Heart right ventricle (tissue), 16 donors: ENCODE results near the gene CARD9. TPM values are rescaled to one million over a fixed set of nuclear protein-coding genes. Genes with fewer than 3 reads are reported as not detected.

Experiments
- ATAC-seq, 8 donors: fragments of 200-7000 bp; cut with Tn5 transposase; one replicate each; pipeline ENCODE4 v1.9.1; 2020; ENCODE audit warnings: mild to moderate bottlenecking in 8 of 8, moderate library complexity in 8 of 8, moderate number of reproducible peaks in 1 of 8
- DNase-seq, 2 donors: peaks; one replicate each; pipeline ENCODE4 v3.0.0-alpha.2; 2020
- H3K27ac ChIP-seq, 10 donors: fragments of 200-600 bp; sonication (generic) in 2 of 10; one replicate each; pipeline versions ENCODE4 v1.5.0 to v1.8.0; 2020 to 2022; ENCODE audit warnings: mild to moderate bottlenecking in 3 of 10
- H3K27me3 ChIP-seq, 7 donors: fragments of 200-600 bp; one replicate each; pipeline ENCODE4 v1.8.0; 2021 to 2022; ENCODE audit warnings: mild to moderate bottlenecking in 2 of 7
- H3K36me3 ChIP-seq, 9 donors: fragments of 200-600 bp; sonication (generic) in 1 of 9; one replicate each; pipeline versions ENCODE4 v1.5.0 to v1.8.0; 2020 to 2022; ENCODE audit warnings: mild to moderate bottlenecking in 2 of 9
- H3K4me1 ChIP-seq, 9 donors: fragments of 200-600 bp; sonication (generic) in 1 of 9; one replicate each; pipeline versions ENCODE4 v1.5.0 to v1.8.0; 2020 to 2022; ENCODE audit warnings: mild to moderate bottlenecking in 4 of 9
- H3K4me3 ChIP-seq, 10 donors: fragments of 200-600 bp; sonication (generic) in 2 of 10; one replicate each; pipeline versions ENCODE4 v1.5.0 to v1.8.0; 2020 to 2022; ENCODE audit warnings: mild to moderate bottlenecking in 7 of 10, moderate library complexity in 2 of 10
- H3K9me3 ChIP-seq, 11 donors: fragments of 200-600 bp in 10 of 11; sonication (generic) in 2 of 11; one replicate each; pipeline versions ENCODE4 v1.5.0 to v1.8.0; 2013 to 2022; ENCODE audit warnings: mild to moderate bottlenecking in 2 of 11, control low read depth in 1 of 11, moderate library complexity in 1 of 11
- WGBS, 2 donors: extraction: QIAGEN DNeasy Blood & Tissue Kit; methylation state at CpG; one replicate each; pipeline ENCODE4 v1.1.7; 2013; ENCODE audit warnings: inconsistent platforms in 1 of 2; 5-methylcytosine and 5-hydroxymethylcytosine counted together
- intact Hi-C, 10 donors: fragments of 100-400 bp; cut with DNase I; formaldehyde crosslinking; loops; one replicate each; pipeline versions ENCODE4 v1.11.1 to v1.14.2; 2022
- polyA plus RNA-seq, 2 donors: library from polyadenylated mRNA; stranded (reverse); fragments of 200-250 nt; gene quantifications; one replicate each; pipeline ENCODE4 v1.2.3, GENCODE V29; 2013
- total RNA-seq, 10 donors: library from RNA; stranded (reverse); fragmentation: NEBNext Ultra II Directional in 3 of 10; extraction: Animal tissue kit (Norgen Biotek cat#: 25700) in 3 of 10; gene quantifications; one replicate each; pipeline versions ENCODE4 v1.2.1 to v1.2.4, GENCODE V29; 2021 to 2023
- TF ChIP-seq, protein P1 (sequence below), 9 donors: fragments of 200-600 bp; sonication (generic) in 2 of 9; IDR thresholded peaks; one replicate each; pipeline versions ENCODE4 v1.5.0 to v1.8.0; 2021 to 2022; ENCODE audit warnings: antibody characterized with exemption in 9 of 9, mild to moderate bottlenecking in 5 of 9, moderate library complexity in 1 of 9
- donor health status: Arrhythmogenic right ventricular cardiomyopathy.
- donor health status: ischemic (EF 13 %, LVEDD 7.1; RV severe dilation, severe dysfunction).
- donor health status: healthy with polysubstance abuse.
- donor health status: DM: no; HTN: yes; CAD: no.
- donor health status: DM: no; HTN: no; CAD: no.
- donor health status: ischemic (EF 25% LVEDD 6.9; RV normal size, moderate dysfunction).
- donor health status: ischemic (EF 25% LVEDD 5.7; RV mildly dilated, moderate dysfunction).
- donor health status: healthy.
- donor health status: DM: yes; HTN: yes; CAD: no.
- donor health status: Ischemic cardiomyopathy.
- donor health status: ischemic (EF 35%, LVEDD 5.7; RV mildly dilated, moderate dysfunction).
- donor health status: nonischemic (EF 11% LVEDD 7.7; RV severe dilation, severe dysfunction).
- donor health status: DM: yes; HTN: yes; CAD: no.
- donor health status: PGD.
- donor health status: ischemic (EF 29% LVEDD 5.4; RV normal size, mild dysfunction).
- donor health status: nonischemic (EF 23%, LVEDD 6.1; RV moderate dilation, normal function).

CARD9 gene
- total and polyA plus RNA-seq, 12 donors: 0.21 to 2.0 (median 1.1) TPM; not detected in 1

DNA sequence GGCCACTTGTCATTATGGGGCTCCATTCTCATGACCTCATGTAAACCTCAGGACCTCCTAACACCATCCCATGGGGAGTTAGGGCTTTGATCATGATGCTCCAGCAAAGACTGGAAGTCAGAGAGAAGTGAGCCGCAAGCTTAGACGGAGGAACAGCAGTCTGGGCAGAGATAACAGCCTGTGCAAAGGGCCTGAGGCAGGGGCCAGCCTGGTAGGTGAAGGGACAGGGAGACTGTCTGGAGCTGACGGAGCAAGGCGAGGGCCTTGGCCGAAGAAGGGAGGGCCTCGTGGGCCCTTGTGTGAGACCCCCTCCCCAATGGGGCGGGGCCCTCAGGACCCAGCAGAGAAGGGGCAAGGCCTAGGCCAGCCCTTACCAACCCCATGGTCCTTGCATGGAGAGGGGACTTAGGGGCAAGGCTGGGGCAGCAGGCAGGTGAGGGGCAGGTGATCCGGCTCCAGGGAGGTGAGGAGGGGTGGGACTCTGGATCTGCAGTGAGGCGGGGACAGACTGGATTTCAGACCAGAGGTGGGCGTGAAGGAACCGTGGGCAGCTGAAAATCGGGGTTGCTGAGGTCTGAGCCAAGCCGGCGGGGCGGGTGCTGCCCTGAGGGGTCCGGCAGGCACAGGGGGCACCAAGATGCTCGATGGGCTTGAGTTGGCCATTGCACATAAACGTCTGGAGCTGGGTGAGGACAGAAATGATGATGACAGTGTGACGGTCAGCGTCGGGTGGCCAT is 28.8 kb downstream of the CARD9 start:
- no peaks in the 10 kb centered on the region for H3K9me3 ChIP-seq
- TF ChIP-seq, protein P1, sequence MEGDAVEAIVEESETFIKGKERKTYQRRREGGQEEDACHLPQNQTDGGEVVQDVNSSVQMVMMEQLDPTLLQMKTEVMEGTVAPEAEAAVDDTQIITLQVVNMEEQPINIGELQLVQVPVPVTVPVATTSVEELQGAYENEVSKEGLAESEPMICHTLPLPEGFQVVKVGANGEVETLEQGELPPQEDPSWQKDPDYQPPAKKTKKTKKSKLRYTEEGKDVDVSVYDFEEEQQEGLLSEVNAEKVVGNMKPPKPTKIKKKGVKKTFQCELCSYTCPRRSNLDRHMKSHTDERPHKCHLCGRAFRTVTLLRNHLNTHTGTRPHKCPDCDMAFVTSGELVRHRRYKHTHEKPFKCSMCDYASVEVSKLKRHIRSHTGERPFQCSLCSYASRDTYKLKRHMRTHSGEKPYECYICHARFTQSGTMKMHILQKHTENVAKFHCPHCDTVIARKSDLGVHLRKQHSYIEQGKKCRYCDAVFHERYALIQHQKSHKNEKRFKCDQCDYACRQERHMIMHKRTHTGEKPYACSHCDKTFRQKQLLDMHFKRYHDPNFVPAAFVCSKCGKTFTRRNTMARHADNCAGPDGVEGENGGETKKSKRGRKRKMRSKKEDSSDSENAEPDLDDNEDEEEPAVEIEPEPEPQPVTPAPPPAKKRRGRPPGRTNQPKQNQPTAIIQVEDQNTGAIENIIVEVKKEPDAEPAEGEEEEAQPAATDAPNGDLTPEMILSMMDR (IDR thresholded peaks at IDR 0.05): no peak
- H3K36me3 ChIP-seq: peaks cover 0 to 19% (median 0%) of the 10 kb centered on the region in 9 donors
- 74 to 77% methylated on average over 21 of the region's 21 CpGs for WGBS, 2 donors
- H3K4me3 ChIP-seq: peak overlapping the region in 5 of 10 donors; percentile 30 to 40 (median 36)
- no peaks in the 10 kb centered on the region for H3K27me3 ChIP-seq
- peak overlapping the region in 8 of 10 donors; percentile 50 to 95 (median 92) for H3K27ac ChIP-seq
- DNase-seq (no peak), ATAC-seq (no peak)
- intact Hi-C loops: loop anchor here in 1 of 10 donors (10.0 kb wide), 1 partner anchor 60 kb away; the partner anchor contains the start of gene SNAPC4
- peaks cover 24 to 58% (median 48%) of the 10 kb centered on the region in 9 donors for H3K4me1 ChIP-seq

DNA sequence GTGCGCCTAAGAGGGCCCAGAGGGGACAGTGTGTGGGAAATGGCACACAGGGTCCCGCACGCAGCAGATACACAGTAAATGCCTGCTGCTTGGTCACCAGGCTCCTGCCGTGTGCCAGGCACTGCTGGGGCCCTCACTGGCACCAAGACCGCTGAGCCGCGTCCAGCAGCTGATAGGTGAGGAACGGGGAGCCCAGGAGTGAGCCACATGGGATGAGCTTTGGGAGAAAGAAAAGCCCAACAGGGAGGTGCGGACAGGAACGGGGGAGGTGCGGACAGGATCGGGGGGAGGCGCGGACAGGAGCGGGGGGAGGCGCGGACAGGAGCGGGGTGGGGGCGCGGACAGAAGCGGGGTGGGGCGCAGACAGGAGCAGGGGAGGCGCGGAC is 29.6 kb downstream of the CARD9 start:
- Histone ChIP-seq H3K27ac (peak overlapping the region; percentile 74 to 95 (median 92)), H3K4me3 (peak overlapping the region in 1 of 10 donors; percentile 50), H3K4me1 (peaks cover 24 to 63% (median 48%) of the 10 kb centered on the region in 9 donors), H3K9me3 (no peaks in the 10 kb centered on the region), H3K36me3 (peaks cover 0 to 14% (median 0%) of the 10 kb centered on the region in 9 donors), H3K27me3 (no peaks in the 10 kb centered on the region)
- intact Hi-C loops: loop anchor here in 3 of 10 donors (2.0 to 10.0 kb wide), 3 partner anchors 19 to 61 kb away; partner anchors contain the start of genes SNAPC4 (in 2 of the 3) and DNLZ (in 1 of the 3)
- ATAC-seq (no peak), DNase-seq (no peak)
- WGBS, 2 donors: 72 to 84% methylated on average over 13 to 24 of the region's 24 CpGs
- TF ChIP-seq, protein P1 (IDR thresholded peaks at IDR 0.05): no peak

DNA sequence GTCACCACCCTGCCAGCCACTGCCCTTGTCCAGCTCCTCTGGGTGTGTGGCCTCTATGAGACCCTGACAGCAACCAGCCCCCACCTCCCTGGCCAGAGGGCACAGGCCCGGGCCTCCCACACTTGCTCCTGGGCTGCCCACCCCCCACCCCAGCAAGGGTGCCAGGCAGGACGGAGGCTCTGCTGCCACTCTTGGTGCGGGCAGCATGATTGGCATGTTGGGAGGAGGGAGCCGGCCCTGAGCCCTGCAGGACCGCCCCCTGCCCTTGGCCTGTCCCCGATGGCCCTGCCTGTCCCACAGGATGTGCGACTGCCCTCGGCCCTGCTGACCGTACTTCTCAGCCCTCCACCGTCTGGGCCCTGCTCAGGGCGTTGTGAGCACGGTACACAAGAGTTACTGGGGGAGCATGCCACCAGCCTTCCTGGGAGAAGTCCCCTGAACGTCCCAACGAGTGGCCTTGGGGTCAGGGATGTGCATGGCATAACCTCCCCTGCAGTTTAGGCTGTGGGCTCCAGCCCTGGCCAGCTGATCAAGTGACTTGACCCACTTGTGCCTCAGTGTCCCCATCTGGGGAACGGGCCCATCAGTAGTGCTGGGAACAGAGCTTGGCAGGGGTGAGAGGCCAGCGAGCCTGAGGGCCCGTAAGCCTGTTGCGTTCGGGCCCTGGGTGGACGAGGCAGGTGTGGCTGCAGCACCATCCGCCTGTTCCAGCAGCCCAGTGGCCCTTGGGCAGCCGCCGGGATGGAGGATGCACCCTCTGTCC is 30.2 kb downstream of the CARD9 start:
- TF ChIP-seq, protein P1 (IDR thresholded peaks at IDR 0.05): no peak
- DNase-seq (peak; percentile 76 to 78), ATAC-seq (peak; percentile 50 to 75 (median 63))
- WGBS, 2 donors: 41 to 55% methylated on average over 23 of the region's 23 CpGs
- Histone ChIP-seq H3K9me3 (no peaks in the 10 kb centered on the region), H3K4me1 (peaks cover 24 to 63% (median 48%) of the 10 kb centered on the region in 9 donors), H3K27me3 (no peaks in the 10 kb centered on the region), H3K36me3 (peaks cover 0 to 14% (median 0%) of the 10 kb centered on the region in 9 donors), H3K4me3 (peak overlapping the region in 7 of 10 donors; percentile 36 to 53 (median 50)), H3K27ac (peak overlapping the region; percentile 74 to 95 (median 92))
- intact Hi-C loops: loop anchor here in 3 of 10 donors (2.0 to 10.0 kb wide), 3 partner anchors 19 to 61 kb away; partner anchors contain the start of genes SNAPC4 (in 2 of the 3) and DNLZ (in 1 of the 3)
